HG03571 (cell line): ENCODE measurements around the gene ALDH18A1.
A peak's percentile ranks its signal among the peaks of the same experiment; 100 is the strongest.

Source experiments
- ATAC-seq: cut with Tn5 transposase; IDR thresholded peaks from one replicate; pipeline ENCODE4 v1.9.1; 2021; ENCODE audit not compliant: unreplicated experiment

ALDH18A1 gene

DNA sequence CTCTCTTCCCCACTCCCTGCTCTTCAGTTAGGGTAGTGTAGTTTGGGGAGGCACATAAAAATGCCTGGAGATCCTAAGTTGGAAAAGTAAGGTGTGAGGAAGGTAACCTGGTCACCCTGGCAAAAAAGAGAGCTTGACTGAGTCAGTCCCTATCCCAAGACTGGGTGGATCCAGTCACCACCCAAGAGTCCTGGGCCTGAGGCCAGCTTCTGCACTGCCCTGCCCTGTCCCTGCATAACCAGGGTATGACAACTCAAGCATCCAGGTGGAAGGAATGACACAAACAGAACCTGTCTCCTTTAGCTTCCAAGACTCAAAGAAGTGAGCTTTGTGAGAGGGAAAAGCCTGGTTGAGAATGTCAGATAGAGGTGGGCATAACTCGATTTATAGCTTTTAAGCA is 68.5 kb downstream of the ALDH18A1 start:
- no peak for ATAC-seq

DNA sequence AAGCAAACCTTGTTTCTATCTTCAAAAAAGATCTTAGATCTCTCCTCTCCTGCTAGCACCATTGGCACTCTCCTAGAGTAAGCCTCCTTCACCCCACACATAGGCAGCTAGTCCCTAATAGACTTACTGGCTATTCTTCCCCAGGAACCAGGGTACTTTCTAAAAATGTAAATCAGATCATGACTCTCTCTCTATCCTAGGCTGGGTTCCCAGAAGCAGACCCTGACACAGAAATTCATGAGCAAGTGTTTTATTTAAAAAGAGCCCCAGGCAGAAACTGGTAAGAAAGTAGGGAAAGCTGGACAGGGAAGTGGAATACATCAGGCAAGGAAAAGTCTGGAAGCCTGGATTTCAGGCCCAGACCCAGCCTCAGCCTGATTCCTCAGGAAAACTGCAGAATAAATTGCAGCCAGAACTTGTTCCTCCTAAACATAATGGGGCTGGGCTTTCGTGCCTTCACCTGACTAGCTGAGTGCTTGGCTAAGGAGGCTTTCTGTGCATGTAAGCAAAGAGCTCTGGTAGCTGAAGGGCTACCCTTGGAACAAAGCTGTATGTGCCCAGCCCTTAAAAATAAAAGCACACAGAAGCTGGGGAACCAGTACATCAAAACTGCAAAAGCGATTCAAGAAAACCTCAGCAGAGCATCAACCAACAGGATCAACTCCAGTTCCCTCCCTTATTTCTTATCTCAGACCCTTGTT is 76.5 kb downstream of the ALDH18A1 start:
- no peak for ATAC-seq

DNA sequence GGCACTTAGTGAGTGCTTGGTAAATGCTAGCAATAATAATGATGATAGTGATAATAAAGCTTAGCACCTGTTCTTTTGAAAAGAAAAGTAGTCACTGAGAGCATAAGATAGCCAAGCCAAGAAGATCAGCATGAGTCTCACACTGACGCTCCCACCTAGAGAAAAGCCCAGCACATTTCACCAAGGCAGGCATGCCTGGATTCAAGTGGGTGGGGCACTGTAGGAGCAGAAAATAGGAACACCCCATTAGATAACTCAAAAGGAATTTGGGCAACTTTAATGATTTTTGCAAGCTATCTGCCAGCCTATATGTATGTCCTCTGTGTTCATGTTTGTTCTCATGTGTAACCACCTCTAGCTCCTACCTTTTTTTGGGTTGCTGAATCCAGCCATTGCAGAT is 77.2 kb downstream of the ALDH18A1 start:
- ATAC-seq = no peak

DNA sequence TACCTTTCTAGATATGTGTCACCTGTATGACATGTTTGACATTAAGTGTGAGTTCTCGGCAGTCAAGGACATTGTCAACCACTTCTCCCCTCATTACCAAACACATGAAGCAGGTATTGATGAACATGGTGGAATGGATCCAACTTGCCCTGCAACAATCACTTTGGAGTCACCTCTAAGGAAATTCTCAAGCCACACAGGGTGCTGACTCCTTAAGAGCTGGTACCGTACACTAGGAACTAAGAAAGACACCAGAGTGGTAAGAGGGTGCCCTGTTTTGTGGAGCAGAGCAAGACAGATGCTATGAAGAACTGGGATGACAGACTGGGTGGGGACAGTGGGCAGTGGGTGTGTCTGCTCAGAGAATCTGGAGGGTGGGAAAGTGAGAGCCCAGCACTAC is 77.9 kb downstream of the ALDH18A1 start:
- no peak for ATAC-seq

DNA sequence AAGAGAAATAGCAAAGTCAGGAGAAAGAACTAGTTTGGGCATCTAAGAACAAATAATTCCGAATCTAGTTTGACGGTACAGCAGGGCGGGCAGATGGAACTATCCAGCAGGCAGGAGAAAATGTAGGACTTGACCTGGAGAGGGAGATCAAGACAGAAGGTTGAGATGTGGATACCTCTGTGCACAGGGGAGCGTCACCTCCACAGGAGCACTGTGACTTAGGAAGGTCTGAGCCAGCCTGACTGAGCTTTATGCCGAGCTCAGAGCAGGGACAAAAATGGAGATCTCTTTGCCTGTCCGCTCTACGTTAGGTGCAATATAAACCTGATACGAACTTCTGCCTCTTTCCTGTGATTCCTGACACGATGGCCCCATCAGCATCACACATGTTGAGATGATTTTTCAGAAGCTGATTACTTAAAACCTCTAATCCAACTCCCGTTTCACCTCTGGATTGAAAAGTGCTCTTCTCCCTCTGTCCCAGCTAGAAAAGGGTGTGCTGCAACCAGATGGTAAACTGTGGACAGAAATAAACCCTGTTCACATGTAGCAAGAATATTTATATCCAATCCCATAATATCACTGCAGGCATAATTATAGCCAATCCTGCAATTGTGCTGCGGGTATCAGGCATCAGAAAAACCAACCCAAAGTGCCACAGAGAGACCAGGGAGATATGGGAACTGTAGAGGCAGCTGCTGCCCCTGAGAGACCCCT is 81.7 kb downstream of the ALDH18A1 start:
- no peak for ATAC-seq

DNA sequence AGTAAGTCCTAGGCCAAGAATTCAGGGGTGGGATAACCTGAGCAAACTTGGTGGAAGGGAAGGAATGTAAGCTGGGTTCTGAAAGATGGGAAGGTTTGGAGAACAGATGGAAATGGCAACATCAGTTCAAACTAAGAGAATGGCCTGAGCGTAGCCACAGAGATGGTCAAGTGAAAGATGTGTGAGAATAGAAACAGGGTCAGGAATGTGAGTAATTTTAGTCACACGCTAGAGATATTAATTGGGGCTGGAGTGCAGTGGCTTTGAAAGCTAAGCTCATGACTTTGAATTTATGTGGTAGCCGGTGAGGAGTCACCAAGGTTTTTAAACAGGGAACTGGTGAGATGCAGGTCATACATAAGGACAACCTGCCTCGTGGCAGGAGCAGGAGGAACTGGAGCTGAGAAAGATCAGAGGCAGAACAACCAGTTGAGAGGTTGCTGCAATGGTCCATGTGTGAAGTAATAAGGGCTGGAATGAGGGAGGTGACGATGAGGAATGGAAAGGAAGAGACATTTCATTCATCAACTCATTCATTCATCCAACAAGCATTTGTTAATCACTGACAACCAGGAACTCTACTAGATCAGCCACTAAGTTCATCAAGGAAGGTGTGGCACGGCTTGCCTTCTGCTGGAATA is 82.4 kb downstream of the ALDH18A1 start:
- no peak for ATAC-seq

DNA sequence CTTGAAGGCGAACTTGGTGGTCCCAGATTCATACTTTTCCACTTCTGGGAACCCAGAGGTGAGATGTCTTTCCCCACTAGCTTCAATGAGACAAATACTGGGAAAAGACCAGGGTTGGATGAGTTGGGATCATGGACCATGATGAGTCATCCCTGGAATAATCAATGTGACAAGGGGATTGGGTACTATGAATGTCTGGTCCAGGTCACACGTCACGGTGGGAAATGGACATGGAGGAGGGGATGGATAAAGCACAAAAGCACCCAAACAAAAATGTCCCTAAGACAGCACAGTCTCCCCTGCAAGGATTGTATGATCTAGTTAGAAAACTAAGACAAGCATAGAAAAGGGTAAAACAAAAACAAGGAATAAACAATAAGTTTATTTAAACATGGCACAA is 83.0 kb downstream of the ALDH18A1 start:
- no peak for ATAC-seq

DNA sequence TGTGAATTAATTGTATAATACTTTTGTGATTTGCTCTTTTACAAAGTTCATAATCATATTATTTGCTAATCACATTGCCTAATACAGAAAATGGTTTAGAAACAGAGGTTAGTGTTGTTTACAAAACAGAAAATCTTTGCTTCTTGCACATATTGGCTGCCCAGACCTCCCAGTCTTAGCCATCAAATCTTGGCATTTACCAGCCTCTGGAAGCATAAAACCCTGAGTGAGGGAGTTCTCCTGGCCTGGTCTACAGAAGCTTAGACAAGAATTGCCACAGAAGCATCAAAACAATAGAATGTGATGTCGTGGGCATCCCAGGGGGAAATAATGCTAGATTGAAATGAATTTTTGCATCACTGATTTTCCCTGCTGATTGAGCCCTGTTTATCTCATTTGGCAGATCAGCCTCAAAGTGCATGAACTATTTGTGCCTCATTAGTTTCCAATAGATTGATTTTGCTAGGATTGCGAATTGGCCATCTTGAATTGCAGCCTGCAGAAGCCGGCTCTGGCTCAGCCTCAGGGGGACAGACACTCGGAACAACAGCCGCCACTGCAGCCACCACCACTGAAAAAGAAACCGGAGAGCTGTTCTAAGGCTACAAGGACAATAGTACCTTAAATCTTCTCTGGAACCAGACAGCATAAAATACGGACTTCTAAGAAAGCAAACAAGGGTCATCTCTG is 84.2 kb downstream of the ALDH18A1 start:
- no peak for ATAC-seq

DNA sequence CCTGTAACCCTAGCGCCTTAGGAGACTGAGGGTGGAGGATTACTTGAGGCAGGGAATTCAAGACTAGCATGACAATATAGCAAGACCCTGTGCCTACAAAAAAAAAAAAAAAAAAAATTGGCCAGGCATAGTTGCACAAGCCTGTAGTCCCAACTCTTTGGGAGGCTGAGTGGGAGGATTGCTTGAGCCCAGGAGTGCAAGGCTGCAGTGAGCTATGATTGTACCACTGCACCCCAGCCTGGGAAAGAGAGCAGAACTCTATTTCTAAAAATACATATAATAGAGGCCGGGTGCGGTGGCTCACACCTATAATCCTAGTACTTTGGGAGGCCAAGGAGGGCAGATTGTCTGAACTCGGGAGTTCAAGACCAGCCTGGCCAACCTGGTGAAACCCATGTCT is 85.1 kb downstream of the ALDH18A1 start:
- ATAC-seq = no peak

DNA sequence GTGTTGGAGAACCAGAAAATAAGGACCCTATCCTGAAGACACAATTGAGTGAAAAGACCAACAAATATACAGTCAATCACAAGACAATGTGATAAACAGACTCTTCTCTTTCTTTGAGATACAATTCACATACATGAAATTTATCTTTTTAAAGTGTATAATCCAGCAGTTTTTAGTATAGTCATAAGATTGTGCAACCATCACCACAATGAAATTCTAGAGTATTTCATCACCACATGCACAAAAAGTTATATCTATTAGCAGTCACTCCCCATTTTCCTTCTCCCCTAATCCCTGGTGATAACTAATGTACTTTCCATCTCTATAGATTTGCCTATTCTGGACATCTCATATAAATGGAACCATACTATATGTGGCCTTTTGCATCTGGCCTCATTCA is 87.1 kb downstream of the ALDH18A1 start:
- ATAC-seq = no peak

DNA sequence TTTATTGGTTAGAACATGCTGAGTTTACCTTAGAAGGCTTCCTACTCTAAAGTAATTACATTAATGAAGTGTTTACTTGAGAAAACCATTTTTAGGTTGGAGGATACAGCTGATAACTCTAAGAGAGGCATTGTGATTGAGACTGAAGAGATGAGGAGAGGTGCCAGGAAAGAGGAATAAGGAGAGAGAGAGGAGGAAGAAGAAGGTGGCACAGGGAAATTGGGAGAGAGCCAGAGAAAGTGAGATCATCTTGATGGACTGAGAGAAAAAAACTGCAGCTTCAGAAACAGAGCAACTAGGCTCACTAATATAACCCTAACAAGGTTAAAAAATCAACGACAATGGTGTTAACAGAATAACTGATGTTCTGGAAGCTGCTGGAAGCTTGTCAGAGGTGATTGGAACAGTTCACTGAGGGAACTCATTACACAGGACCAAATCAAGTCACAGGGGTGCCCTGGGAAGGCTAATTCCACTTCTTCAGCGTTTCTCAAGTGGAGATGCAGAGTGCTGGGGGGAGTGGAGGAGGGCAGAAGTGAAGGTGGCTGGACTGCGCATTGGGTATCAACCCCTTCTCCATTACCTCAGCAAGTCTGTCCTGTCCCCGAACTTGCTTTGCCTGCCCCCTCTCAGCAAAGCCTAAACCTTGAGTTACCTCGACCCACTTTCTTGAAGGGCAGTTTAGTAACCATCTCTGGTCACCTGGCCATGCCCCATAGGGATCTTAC is 88.4 kb downstream of the ALDH18A1 start:
- ATAC-seq = no peak

DNA sequence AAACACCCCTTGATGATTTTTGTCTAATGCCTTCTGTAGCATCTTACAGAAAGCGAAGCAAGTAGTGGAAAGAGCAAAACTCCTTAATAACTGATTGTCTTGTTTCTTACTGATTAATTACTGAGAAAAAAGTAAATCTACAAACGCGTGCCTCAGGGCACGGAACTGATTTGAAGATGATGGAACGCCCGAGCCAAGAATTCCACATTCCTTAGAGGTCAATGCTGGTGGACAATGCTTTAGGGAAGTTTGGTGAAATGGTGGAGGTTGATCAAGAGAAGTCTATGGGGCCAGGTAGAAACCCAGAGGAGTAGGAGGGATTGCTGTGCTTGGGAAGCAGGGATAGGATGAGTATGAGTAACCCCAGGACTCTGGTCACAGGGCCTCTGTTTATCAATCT is 90.4 kb downstream of the ALDH18A1 start:
- no peak for ATAC-seq

DNA sequence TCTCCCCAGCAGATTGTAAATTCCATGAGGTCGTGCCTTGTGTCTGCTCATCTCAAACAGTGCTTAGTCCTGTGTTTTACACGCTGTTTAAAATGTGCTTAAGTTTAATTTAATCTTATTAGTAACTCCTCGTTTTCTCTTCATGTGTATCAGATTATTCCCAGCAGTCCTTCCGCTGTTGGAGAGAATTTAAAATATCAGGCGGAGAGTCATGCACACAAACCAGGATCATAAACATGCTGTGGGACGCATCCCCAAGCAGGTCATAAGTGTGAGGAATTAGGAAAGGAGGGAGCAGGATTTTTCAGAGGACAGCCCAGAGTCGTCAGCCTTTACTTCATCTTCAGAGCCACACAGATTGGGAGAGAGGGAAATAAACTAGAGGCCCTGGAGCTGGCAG is 91.2 kb downstream of the ALDH18A1 start:
- no peak for ATAC-seq

DNA sequence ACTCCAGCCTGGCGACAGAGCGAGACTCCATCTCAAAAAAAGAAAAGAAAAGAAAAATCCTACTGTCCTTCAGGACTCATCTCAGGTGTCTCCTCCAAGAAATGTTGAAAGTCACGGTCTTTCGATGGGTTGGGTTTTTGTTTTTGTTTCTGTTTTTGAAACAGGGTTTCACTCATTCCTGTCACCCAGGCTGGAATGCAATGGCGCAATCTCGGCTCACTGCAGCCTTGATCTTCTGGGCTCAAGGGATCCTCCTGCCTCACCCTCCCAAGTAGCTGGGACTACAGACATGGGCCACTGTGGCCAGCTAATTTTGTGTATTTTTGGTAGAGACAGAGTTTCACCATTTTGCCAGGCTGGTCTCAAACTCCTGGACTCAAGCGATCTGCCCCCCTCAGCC is 92.2 kb downstream of the ALDH18A1 start:
- ATAC-seq = no peak

DNA sequence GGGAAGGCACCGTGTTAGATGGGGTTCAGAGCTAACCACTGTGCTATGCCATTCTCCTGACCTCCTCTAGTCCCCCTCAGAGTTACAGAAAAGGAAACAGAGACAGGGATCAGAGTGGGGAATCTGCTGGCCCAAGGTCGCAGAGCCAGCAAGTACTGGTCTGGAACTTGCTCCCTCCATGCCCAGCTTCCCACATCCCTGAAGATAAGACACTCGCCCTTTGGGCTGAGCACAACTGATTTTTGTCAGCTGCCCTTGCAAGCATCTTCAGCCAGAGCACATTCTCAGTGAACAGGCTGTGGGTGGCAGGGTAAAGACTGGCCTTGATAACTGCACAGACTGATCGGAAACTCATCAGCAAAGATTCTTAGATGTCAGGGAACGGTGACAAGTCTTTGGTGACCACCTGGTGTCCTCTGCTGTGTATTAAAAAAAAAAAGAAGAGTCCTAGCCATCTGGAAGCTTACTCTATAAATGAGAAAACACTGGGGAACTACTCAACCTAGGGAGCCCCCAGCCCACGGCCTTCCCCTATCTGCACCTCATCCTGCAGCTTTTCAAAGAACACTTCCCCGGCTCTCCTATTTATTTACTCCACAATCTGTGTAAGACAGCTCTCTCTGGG is 94.1 kb downstream of the ALDH18A1 start:
- no peak for ATAC-seq

DNA sequence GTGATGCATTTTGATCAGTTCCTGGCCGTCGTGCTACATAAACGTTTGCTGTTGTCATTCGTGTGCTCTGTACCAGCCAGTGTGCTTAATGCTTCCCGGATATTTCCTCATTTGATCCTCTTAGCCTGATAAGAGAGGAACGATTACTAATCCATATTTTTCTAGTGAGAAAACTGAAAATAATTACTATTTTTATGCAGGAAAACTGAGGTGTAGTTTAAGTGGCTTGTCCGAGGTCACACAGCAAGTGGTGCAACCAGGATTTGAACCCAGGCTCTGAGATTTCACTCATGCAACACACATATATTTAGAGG is 94.7 kb downstream of the ALDH18A1 start:
- ATAC-seq = no peak

DNA sequence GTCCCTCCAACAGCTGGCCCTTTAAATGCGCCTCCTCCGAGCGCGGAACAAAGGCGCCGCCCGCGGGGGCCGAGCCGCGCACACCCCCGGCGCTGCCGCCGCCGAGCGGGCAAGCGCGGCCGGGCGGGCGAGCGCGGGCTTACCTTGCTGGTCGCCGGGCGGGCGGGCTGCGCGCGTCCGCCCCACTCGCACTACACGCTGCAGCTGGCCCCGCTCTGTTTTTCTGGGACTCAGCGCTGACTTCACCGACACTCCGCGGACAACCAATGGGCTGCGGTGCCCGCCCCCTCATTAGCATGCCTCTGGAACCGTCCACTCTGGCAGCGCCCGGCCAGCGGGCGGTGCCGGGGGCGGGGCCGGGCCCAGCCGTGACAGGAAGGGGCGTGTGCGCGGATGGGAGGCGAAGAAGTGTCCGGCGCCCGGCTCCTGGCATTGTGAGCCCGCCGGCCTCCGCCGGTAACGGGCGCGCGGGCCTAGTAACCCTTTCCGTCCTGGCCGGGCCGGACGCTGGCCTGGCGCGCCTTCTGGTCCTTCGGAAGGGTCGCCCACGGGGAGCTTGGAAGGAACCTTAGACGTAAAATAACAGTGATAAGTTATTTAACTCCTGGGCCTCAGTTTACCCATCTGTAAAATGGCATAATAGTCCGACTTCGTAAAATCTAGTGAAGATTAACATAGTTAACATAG is 95.2 kb downstream of the ALDH18A1 start, which contains the start of gene SORBS1:
TSS of gene SORBS1 (minus strand) at position 195 of the 687 bp plus-strand sequence. CDS start 120,236 bp downstream, outside the sequence.
- ATAC-seq = peak; percentile 100

DNA sequence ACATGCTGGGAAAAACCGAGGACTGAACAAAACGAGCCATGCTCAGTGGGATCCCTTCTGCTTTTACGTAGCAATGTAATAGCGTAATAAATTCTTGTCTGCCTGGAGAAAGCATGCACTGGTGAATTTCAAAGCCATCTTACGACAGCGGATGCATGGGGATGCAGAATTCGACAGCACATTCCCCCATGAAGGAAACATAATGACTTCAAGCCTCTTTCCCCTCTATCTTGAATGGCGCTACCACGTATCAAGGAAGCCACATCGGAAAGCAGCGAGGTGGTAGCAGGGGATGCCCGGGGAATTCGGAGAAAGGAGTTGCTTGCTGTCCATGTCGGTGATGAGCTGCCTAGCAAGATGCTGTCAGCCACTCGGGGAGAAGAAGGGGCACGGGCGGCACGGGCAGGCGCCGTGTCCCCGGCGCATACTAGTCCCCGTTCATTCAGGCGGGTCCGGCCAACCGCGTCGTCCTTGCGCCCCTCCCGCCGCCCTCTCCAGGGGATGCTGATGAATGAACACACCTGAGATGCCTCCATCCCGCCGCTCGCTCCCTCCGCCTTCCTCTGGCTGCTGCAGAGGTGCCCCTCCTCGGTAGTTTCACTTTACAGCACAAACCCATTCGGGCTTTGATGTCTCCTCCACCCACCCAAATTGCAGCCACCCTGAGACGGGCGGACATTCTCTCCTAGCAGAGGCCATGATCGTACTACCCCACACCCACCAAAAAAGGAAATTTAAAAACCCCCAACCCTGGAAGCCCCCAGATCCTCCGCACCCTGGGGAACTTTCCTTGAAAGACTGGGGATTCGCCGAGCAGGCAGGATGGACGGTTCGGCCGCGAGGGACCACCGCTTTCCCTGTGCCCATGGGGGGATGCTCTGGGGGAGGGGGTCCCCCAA is 96.0 kb downstream of the ALDH18A1 start:
- ATAC-seq = no peak

DNA sequence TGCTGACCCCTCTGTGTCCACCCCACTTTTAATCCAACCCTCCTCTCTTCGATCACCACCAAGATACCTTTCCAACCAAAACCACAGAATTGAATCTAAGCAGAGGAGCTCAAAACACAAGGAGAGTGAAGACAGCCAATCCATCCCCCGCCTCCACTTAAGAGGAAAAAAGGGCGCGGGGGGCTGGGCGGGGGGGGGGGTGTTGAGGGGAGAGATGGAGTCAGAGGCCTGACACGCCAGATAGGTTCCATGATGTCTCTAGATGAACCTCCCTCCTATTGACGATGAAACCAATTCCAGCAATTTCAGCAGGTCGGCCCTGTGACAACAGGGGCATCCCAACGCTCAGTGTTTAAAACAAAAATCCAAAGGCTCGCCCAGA is 96.6 kb downstream of the ALDH18A1 start:
- no peak for ATAC-seq
